Mononuclear cell (primary cell): Measurements from ENCODE around the gene CLEC4F. TPM values are rescaled to one million over a fixed set of nuclear protein-coding genes. Genes with fewer than 3 reads are reported as not detected.

Experiments
- total RNA-seq: library from RNA; depleted of rRNA; stranded (reverse); fragments of >200 nt; gene quantifications from one replicate; pipeline ENCODE4 v1.2.3, GENCODE V29; 2012

The CLEC4F gene
- total RNA-seq, 1 donor, result 0.21 TPM

Other genes with a start within 250 kb of the CLEC4F start
- gene ADD2, start 52.4 kb downstream of the CLEC4F start, total RNA-seq, result 2.4 TPM
- gene FIGLA, start 30.0 kb downstream of the CLEC4F start, total RNA-seq, result not detected
- 0.10 TPM for gene CD207, start 15.2 kb upstream of the CLEC4F start, total RNA-seq
- not detected for gene VAX2, start 80.0 kb upstream of the CLEC4F start, total RNA-seq
- gene ATP6V1B1, start 115.3 kb upstream of the CLEC4F start, total RNA-seq, result not detected
- gene ANKRD53, start 158.0 kb upstream of the CLEC4F start, total RNA-seq, result 0.10 TPM
- 16.7 TPM for gene TEX261, start 174.3 kb upstream of the CLEC4F start, total RNA-seq
- 25.7 TPM for gene NAGK, start 248.0 kb upstream of the CLEC4F start, total RNA-seq